HEK293 (cell line): ENCODE measurements around the gene SLC17A1.

Experiments used
- ZBTB7A ChIP-seq: fragments of 450-650 bp; formaldehyde crosslinking; IDR thresholded peaks from 2 replicates; pipeline ENCODE4 v1.5.1; 2016; ENCODE audit warnings: low read depth, missing biosample characterization, missing genetic modification characterization
- ZNF24 ChIP-seq: fragments of 450-650 bp; formaldehyde crosslinking; IDR thresholded peaks from 2 replicates; pipeline ENCODE4 v1.5.1; 2016; ENCODE audit warnings: missing biosample characterization, missing genetic modification characterization
- ZNF274 ChIP-seq, 2 experiments: fragments of 200-500 bp in 1 of 2; fragments of 450-650 bp in 1 of 2; sonication (Bioruptor generic) in 1 of 2; formaldehyde crosslinking in 1 of 2; IDR thresholded peaks; 2 replicates each; pipeline versions ENCODE4 v1.5.1 to v1.6.1; 2014 to 2016; ENCODE audit warnings: borderline replicate concordance in 1 of 2, inconsistent platforms in 1 of 2, low read length in 1 of 2, missing biosample characterization in 1 of 2, missing genetic modification characterization in 1 of 2
- ZNF292 ChIP-seq: fragments of 450-650 bp; formaldehyde crosslinking; IDR thresholded peaks from 2 replicates; pipeline ENCODE4 v1.5.1; 2016; ENCODE audit warnings: low read depth, missing biosample characterization, missing genetic modification characterization, borderline replicate concordance
- ZNF426 ChIP-seq: fragments of 450-650 bp; formaldehyde crosslinking; IDR thresholded peaks from 2 replicates; pipeline ENCODE4 v1.5.1; 2017; ENCODE audit warnings: missing biosample characterization, missing genetic modification characterization, mild to moderate bottlenecking, inconsistent platforms, moderate library complexity
- ZNF76 ChIP-seq: fragments of 450-650 bp; formaldehyde crosslinking; IDR thresholded peaks from 2 replicates; pipeline ENCODE4; 2016; ENCODE audit warnings: low read depth, missing biosample characterization, missing genetic modification characterization, borderline replicate concordance
- ZSCAN23 ChIP-seq: fragments of 450-650 bp; formaldehyde crosslinking; IDR thresholded peaks from 2 replicates; pipeline ENCODE4 v1.5.1; 2016; ENCODE audit warnings: missing biosample characterization, missing genetic modification characterization
- TF ChIP-seq, protein P1 (sequence below): fragments of 450-650 bp; formaldehyde crosslinking; IDR thresholded peaks from 2 replicates; pipeline ENCODE4 v1.5.1; 2016; ENCODE audit warnings: missing biosample characterization, missing genetic modification characterization
- TF ChIP-seq, protein P2 (sequence below): fragments of 450-650 bp; formaldehyde crosslinking; IDR thresholded peaks from 2 replicates; pipeline ENCODE4 v1.5.1; 2017; ENCODE audit warnings: missing biosample characterization, missing genetic modification characterization

DNA sequence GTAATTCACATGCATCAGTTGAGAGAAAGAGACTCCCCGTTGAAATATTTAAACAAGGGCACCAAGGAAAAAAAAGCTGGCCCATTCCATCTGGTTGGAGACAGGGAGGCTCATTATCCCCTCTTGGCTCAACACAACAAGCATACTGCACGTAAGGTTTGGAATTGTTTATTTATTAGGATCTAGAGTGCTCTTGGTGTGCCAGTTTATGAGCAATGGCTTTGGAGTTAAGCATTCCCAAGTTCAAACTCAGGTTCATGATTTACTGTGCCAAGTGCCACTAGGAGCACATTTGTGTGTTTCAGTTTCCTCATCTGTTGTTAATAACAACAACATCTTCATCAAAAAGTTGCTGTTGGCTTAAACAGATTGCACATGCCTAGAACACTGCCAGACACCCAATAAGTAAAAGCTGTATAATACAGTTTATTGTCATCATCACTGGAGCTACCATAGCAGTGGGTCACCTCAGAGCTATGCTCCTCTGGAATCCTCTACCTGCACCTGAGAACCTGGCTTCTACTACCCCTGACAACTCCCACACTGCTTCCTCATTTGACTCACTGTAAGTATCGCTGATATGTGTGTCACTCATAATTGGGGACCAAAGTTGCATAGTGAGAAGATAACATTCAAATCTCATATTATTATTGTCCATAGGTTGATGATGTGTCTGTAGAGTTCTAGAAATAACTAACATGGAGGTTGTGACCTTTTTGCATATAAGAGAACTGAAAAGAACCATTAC lies 36.8 kb upstream of the SLC17A1 start:
- TF ChIP-seq, protein P1, sequence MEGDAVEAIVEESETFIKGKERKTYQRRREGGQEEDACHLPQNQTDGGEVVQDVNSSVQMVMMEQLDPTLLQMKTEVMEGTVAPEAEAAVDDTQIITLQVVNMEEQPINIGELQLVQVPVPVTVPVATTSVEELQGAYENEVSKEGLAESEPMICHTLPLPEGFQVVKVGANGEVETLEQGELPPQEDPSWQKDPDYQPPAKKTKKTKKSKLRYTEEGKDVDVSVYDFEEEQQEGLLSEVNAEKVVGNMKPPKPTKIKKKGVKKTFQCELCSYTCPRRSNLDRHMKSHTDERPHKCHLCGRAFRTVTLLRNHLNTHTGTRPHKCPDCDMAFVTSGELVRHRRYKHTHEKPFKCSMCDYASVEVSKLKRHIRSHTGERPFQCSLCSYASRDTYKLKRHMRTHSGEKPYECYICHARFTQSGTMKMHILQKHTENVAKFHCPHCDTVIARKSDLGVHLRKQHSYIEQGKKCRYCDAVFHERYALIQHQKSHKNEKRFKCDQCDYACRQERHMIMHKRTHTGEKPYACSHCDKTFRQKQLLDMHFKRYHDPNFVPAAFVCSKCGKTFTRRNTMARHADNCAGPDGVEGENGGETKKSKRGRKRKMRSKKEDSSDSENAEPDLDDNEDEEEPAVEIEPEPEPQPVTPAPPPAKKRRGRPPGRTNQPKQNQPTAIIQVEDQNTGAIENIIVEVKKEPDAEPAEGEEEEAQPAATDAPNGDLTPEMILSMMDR (tag by site-specific recombination) = no peak
- TF ChIP-seq ZNF426 (tag by site-specific recombination) = no peak
- no peak for TF ChIP-seq ZNF24 (tag by site-specific recombination)
- TF ChIP-seq ZBTB7A (tag by site-specific recombination) = no peak
- TF ChIP-seq, protein P2, sequence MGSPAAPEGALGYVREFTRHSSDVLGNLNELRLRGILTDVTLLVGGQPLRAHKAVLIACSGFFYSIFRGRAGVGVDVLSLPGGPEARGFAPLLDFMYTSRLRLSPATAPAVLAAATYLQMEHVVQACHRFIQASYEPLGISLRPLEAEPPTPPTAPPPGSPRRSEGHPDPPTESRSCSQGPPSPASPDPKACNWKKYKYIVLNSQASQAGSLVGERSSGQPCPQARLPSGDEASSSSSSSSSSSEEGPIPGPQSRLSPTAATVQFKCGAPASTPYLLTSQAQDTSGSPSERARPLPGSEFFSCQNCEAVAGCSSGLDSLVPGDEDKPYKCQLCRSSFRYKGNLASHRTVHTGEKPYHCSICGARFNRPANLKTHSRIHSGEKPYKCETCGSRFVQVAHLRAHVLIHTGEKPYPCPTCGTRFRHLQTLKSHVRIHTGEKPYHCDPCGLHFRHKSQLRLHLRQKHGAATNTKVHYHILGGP (tag by site-specific recombination) = no peak
- TF ChIP-seq ZNF274 (IDR thresholded peaks at IDR 0.05; ENCODE audit: low read length) = no peak
- no peak for TF ChIP-seq ZNF274 (tag by site-specific recombination; IDR thresholded peaks at IDR 0.05; ENCODE audit: borderline replicate concordance)
- TF ChIP-seq ZNF292 (tag by site-specific recombination) = no peak
- TF ChIP-seq ZNF76 (tag by site-specific recombination) = no peak
- no peak for TF ChIP-seq ZSCAN23
